ENCODE results near the gene SUPT3H.
"Not testable (repeated sequence)": the region's sequence is repeated elsewhere in the genome, so short reads cannot be mapped to it uniquely, and the experiment has no call there.

Gene SUPT3H

DNA sequence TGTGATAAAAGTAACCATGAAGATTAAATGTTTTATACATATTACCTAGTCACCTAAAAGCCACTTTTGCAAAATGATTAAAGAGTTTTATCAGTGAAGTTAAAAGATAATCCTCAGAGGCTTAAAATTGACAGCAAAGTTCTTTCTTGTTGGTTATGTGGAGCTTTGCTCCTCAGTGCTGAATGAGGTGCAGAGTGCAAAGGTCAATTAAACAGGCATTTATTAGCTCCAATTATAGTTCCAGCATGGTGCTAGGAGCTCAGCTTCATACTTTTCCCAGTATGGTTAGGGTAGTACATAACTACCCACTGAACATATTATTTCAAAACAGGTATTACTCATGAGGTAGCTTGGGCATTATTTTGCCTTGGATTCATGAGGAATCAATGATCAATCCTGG lies 463.6 kb downstream of the SUPT3H start:
- Mint-ChIP-seq H3K9me3 (no peaks in the 10 kb centered on the region), H3K27me3 (ENCODE audit: low read depth, poor library complexity) (peaks cover 3% of the 10 kb centered on the region), H3K4me1 (no peaks in the 10 kb centered on the region), H3K27ac (no peak overlapping the region), H3K4me3 (no peak overlapping the region), H3K36me3 (ENCODE audit: low read depth) (no peaks in the 10 kb centered on the region)
- no peak for DNase-seq
- TF ChIP-seq, protein P1, sequence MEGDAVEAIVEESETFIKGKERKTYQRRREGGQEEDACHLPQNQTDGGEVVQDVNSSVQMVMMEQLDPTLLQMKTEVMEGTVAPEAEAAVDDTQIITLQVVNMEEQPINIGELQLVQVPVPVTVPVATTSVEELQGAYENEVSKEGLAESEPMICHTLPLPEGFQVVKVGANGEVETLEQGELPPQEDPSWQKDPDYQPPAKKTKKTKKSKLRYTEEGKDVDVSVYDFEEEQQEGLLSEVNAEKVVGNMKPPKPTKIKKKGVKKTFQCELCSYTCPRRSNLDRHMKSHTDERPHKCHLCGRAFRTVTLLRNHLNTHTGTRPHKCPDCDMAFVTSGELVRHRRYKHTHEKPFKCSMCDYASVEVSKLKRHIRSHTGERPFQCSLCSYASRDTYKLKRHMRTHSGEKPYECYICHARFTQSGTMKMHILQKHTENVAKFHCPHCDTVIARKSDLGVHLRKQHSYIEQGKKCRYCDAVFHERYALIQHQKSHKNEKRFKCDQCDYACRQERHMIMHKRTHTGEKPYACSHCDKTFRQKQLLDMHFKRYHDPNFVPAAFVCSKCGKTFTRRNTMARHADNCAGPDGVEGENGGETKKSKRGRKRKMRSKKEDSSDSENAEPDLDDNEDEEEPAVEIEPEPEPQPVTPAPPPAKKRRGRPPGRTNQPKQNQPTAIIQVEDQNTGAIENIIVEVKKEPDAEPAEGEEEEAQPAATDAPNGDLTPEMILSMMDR (IDR thresholded peaks at IDR 0.05) = no peak

DNA sequence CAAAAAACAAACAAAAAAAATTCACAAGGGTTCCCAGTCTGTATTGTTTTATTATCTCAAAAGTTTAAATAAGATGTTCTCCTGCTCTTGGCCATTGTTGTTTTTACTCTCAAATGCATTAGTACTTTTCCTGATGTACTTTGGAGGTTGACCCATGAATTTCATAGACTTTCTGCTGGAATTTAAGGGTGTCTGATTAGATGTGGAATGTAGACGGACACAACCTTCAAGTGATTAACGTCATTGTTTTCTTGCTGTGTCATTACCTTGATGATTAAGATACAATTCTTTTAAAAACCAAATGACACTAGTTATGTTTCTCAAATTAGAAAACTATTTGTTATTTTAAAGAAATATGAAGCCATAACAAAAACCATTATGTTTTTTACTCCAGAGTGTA lies 471.0 kb downstream of the SUPT3H start:
- TF ChIP-seq, protein P1 (IDR thresholded peaks at IDR 0.05) = no peak
- Mint-ChIP-seq H3K4me3 (no peak overlapping the region), H3K4me1 (no peaks in the 10 kb centered on the region), H3K9me3 (peaks cover 30% of the 10 kb centered on the region), H3K36me3 (ENCODE audit: low read depth) (peaks cover 24% of the 10 kb centered on the region), H3K27me3 (ENCODE audit: low read depth, poor library complexity) (no peaks in the 10 kb centered on the region), H3K27ac (no peak overlapping the region)
- no peak for DNase-seq

DNA sequence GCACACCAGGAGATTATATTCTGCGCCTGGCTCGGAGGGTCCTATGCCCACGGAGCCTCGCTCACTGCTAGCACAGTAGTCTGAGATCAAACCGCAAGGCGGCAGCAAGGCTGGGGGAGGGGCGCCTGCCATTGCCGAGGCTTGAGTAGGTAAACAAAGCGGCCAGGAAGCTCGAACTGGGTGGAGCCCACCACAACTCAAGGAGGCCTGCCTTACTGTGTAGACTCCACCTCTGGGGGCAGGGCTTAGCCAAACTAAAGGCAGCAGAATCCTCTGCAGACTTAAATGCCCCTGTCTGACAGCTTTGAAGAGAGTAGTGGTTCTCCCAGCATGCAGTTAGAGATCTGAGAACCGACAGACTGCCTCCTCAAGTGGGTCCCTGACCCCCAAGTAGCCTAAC lies 477.4 kb downstream of the SUPT3H start:
- H3K4me1 Mint-ChIP-seq; H3K4me3 Mint-ChIP-seq; H3K27ac Mint-ChIP-seq; DNase-seq; H3K27me3 Mint-ChIP-seq (ENCODE audit: low read depth, poor library complexity): not testable (repeated sequence)
- Mint-ChIP-seq H3K36me3 (ENCODE audit: low read depth) (peaks cover 44% of the 10 kb centered on the region), H3K9me3 (peaks cover 51% of the 10 kb centered on the region)

DNA sequence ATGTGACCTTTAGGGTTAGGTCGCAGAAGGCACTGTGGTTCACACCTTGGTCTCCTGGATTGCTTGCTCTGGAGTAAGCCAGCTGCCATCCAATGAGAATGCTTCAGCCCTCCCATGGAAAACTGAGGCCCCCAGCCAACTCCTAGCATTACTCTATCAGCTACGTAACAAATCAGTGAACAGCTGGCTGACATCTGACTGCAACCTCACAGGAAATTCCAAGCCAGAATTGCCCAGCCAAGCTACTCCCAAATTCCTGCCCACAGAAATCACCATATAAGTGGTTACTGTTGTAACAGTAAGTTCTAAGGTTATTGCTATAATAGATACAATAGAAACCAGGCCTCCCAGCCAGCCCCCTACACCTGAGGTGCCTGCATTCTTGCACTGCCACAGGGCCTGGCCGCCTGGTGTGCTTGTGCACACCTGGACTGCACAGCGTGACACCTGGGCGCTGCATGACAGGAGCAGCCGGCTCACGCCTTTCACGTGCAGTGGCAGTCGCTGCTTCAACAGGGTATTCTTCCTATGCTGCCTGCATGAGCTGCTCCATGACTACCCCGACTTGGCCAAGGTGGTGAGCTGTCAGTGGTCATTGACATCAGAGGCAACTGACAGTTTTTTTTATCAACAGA lies 479.3 kb downstream of the SUPT3H start:
- TF ChIP-seq, protein P1 (IDR thresholded peaks at IDR 0.05) = no peak
- peaks cover 35% of the 10 kb centered on the region for H3K36me3 Mint-ChIP-seq (ENCODE audit: low read depth)
- H3K27ac Mint-ChIP-seq = no peak overlapping the region
- H3K4me1 Mint-ChIP-seq = no peaks in the 10 kb centered on the region
- no peaks in the 10 kb centered on the region for H3K27me3 Mint-ChIP-seq (ENCODE audit: low read depth, poor library complexity)
- H3K9me3 Mint-ChIP-seq = peaks cover 41% of the 10 kb centered on the region
- no peak overlapping the region for H3K4me3 Mint-ChIP-seq
- no peak for DNase-seq

DNA sequence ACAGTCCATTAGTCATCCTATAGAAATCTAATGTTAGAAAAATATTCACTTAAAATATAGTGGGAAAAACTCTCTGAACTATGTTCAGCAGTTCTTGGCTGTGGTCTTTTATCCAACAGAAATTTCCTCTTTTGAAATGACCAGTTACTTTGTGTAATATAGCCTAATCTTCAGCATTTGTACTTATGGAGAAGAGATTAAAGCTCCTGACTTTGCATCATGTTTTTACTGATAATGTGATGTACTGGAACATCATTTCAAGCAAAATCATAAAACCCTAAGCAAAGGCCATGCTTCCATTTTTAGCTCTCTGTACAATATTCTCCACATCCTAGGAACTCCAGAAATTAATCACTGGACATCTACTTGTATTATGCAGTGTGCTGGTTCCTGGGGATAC lies 480.4 kb downstream of the SUPT3H start:
- Mint-ChIP-seq H3K9me3 (peaks cover 32% of the 10 kb centered on the region), H3K4me1 (no peaks in the 10 kb centered on the region), H3K36me3 (ENCODE audit: low read depth) (peaks cover 29% of the 10 kb centered on the region), H3K27me3 (ENCODE audit: low read depth, poor library complexity) (no peaks in the 10 kb centered on the region), H3K4me3 (no peak overlapping the region), H3K27ac (no peak overlapping the region)
- DNase-seq = no peak
- TF ChIP-seq, protein P1 (IDR thresholded peaks at IDR 0.05) = no peak

DNA sequence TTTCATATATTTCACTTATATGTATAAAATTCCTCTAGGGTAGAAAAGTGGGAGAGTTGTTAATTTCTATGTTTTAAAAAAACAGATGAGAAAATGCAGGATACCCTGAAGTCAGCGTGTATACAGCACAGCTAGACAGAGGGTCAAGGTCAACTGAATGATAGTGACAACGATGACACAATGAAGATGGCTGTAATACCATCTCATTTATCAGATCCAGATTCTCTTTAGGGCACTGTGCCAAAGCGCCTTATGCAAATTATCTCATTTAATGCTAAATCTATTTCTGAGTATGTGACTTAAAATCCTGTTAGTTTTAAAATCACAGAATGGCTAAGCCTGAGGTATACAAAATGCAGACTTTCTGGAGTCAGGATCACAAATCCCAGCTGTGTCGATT lies 481.0 kb downstream of the SUPT3H start:
- no peaks in the 10 kb centered on the region for H3K27me3 Mint-ChIP-seq (ENCODE audit: low read depth, poor library complexity)
- no peak overlapping the region for H3K4me3 Mint-ChIP-seq
- no peaks in the 10 kb centered on the region for H3K4me1 Mint-ChIP-seq
- H3K9me3 Mint-ChIP-seq = peaks cover 28% of the 10 kb centered on the region
- H3K27ac Mint-ChIP-seq = no peak overlapping the region
- H3K36me3 Mint-ChIP-seq (ENCODE audit: low read depth) = peaks cover 24% of the 10 kb centered on the region
- DNase-seq = no peak
- TF ChIP-seq, protein P1 (IDR thresholded peaks at IDR 0.05) = no peak
